KMS-11 (cell line): ENCODE data around the gene PCARE.

Experiments used
- H2AFZ ChIP-seq: fragments of 200-600 bp; sonication (generic); 2 replicates; pipeline ENCODE4 v1.6.1; 2016; ENCODE audit warnings: antibody characterized with exemption, mixed run types, low read depth
- H3K27ac ChIP-seq: fragments of 200-600 bp; sonication (generic); 2 replicates; pipeline ENCODE4 v1.6.1; 2016; ENCODE audit warnings: mild to moderate bottlenecking, mixed run types
- H3K27me3 ChIP-seq: fragments of 200-600 bp; sonication (generic); 2 replicates; pipeline ENCODE4 v1.6.1; 2017; ENCODE audit warnings: mild to moderate bottlenecking, low read depth, mixed run types, moderate library complexity; ENCODE audit not compliant: insufficient read depth
- H3K36me3 ChIP-seq: fragments of 200-600 bp; sonication (generic); 2 replicates; pipeline ENCODE4 v1.6.1; 2017; ENCODE audit warnings: mild to moderate bottlenecking, mixed run types; ENCODE audit not compliant: insufficient read depth
- H3K4me1 ChIP-seq: fragments of 200-600 bp; sonication (generic); 2 replicates; pipeline ENCODE4 v1.6.1; 2016; ENCODE audit warnings: mild to moderate bottlenecking, low read depth, mixed run types; ENCODE audit not compliant: poor library complexity, severe bottlenecking
- H3K4me2 ChIP-seq: fragments of 200-600 bp; sonication (generic); 2 replicates; pipeline ENCODE4 v1.7.0; 2016; ENCODE audit warnings: mild to moderate bottlenecking, mixed run types
- H3K4me3 ChIP-seq: fragments of 200-600 bp; sonication (generic); IDR thresholded peaks from 2 replicates; pipeline ENCODE4 v1.6.1; 2017; ENCODE audit warnings: low read depth, low read length, mixed read lengths; ENCODE audit not compliant: insufficient read depth
- H3K79me2 ChIP-seq: fragments of 200-600 bp; sonication (generic); 2 replicates; pipeline ENCODE4 v1.6.1; 2016; ENCODE audit warnings: low read depth, mixed run types; ENCODE audit not compliant: insufficient read depth
- H3K9ac ChIP-seq: fragments of 200-600 bp; sonication (generic); 2 replicates; pipeline ENCODE4 v1.6.1; 2016; ENCODE audit warnings: mild to moderate bottlenecking, mixed run types
- H4K20me1 ChIP-seq: fragments of 200-600 bp; sonication (generic); 2 replicates; pipeline ENCODE4 v1.6.1; 2016; ENCODE audit warnings: mild to moderate bottlenecking, mixed run types; ENCODE audit not compliant: insufficient read depth
- CTCF ChIP-seq: fragments of 200-600 bp; sonication (generic); conservative IDR thresholded peaks from 2 replicates; pipeline ENCODE4 v1.6.1; 2017; ENCODE audit warnings: low read depth, mild to moderate bottlenecking, antibody characterized with exemption, low read length, moderate library complexity, mixed read lengths

Gene PCARE

GRCh38 chr2:29013057-29013780, 61.1 kb downstream of the PCARE start:
- Histone ChIP-seq H4K20me1 (no peaks in the 10 kb centered on the region), H3K4me1 (peaks cover 20% of the 10 kb centered on the region), H3K36me3 (no peaks in the 10 kb centered on the region), H3K9ac (no peak overlapping the region), H3K27me3 (no peaks in the 10 kb centered on the region), H3K4me2 (no peak overlapping the region), H3K79me2 (no peaks in the 10 kb centered on the region), H3K4me3 (no peak overlapping the region), H3K27ac (no peak overlapping the region), H2AFZ (no peak overlapping the region)
- no peak for TF ChIP-seq CTCF

- H3K36me3 ChIP-seq, result no peaks in the 10 kb centered on the region
- H3K27me3 ChIP-seq, result no peaks in the 10 kb centered on the region
- H2AFZ ChIP-seq, result no peak overlapping the region
- H3K79me2 ChIP-seq, result no peaks in the 10 kb centered on the region
- H3K9ac ChIP-seq, result no peak overlapping the region
- peaks cover 20% of the 10 kb centered on the region for H3K4me1 ChIP-seq
- no peaks in the 10 kb centered on the region for H4K20me1 ChIP-seq
- H3K4me2 ChIP-seq, result no peak overlapping the region
- no peak overlapping the region for H3K27ac ChIP-seq
- TF ChIP-seq CTCF, result no peak
- no peak overlapping the region for H3K4me3 ChIP-seq
These were observed 62.1 kb downstream of the PCARE start for GRCh38 chr2:29012211-29012681.
